ENCODE data around the gene CNTNAP2.
"Not testable (repeated sequence)": the region's sequence is repeated elsewhere in the genome, so short reads cannot be mapped to it uniquely, and the experiment has no call there.

Gene CNTNAP2

DNA sequence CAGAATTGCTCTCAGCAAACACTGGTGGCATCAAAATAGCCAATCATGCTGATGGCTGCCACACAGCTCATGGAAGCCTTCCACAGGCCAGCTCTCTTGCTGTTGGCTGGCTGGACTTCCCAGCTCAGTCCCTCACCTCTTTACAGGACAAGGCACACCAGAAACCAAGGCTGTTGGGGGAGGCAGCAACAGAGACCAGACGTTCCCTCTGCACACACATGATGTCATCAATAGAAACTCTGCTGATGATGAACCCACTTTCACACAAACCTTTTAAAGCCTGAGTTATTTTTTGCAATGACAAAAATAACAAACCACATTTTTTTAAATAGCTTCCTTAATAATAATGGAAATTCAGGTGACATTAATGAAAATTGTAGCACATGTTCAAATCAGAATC is 2173.0 kb downstream of the CNTNAP2 start:
- H3K9me3 Mint-ChIP-seq = no peaks in the 10 kb centered on the region
- no peak overlapping the region for H3K27ac Mint-ChIP-seq
- no peaks in the 10 kb centered on the region for H3K4me1 Mint-ChIP-seq (ENCODE audit: low read depth)
- peaks cover 7% of the 10 kb centered on the region for H3K27me3 Mint-ChIP-seq (ENCODE audit: low read depth)
- no peak for DNase-seq (ENCODE audit: low spot score)
- H3K4me3 Mint-ChIP-seq = no peak overlapping the region
- no peaks in the 10 kb centered on the region for H3K36me3 Mint-ChIP-seq (ENCODE audit: low read depth)

GRCh38 chr7:148290538-148290937 is 2173.9 kb downstream of the CNTNAP2 start:
- H3K27me3 Mint-ChIP-seq (ENCODE audit: low read depth) = peaks cover 7% of the 10 kb centered on the region
- H3K4me3 Mint-ChIP-seq = no peak overlapping the region
- no peak for DNase-seq (ENCODE audit: low spot score)
- no peaks in the 10 kb centered on the region for H3K4me1 Mint-ChIP-seq (ENCODE audit: low read depth)
- H3K36me3 Mint-ChIP-seq (ENCODE audit: low read depth) = no peaks in the 10 kb centered on the region
- H3K27ac Mint-ChIP-seq = no peak overlapping the region
- H3K9me3 Mint-ChIP-seq = no peaks in the 10 kb centered on the region

DNA sequence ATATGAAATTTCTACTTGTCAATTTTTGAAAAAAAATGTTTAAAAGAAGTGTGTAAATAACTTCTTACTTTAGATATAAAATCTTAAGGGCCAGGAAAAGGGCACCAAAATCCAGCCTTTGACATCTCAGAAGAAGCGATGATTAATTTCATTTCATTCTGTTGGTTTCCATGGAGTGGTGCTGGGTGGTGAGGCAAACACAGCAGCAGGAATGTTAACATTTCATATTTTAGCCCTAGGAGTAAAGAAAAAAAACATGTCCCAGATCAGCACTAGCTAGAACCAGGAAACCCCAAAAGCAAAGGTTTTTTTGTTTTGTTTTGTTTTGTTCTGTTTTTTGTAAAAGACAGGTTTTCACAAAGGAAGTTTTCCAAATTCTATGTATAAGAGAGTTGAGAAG is 2175.2 kb downstream of the CNTNAP2 start:
- Mint-ChIP-seq H3K4me1 (ENCODE audit: low read depth) (no peaks in the 10 kb centered on the region), H3K27me3 (ENCODE audit: low read depth) (peaks cover 7% of the 10 kb centered on the region), H3K4me3 (no peak overlapping the region), H3K36me3 (ENCODE audit: low read depth) (no peaks in the 10 kb centered on the region), H3K27ac (no peak overlapping the region), H3K9me3 (no peaks in the 10 kb centered on the region)
- no peak for DNase-seq (ENCODE audit: low spot score)

DNA sequence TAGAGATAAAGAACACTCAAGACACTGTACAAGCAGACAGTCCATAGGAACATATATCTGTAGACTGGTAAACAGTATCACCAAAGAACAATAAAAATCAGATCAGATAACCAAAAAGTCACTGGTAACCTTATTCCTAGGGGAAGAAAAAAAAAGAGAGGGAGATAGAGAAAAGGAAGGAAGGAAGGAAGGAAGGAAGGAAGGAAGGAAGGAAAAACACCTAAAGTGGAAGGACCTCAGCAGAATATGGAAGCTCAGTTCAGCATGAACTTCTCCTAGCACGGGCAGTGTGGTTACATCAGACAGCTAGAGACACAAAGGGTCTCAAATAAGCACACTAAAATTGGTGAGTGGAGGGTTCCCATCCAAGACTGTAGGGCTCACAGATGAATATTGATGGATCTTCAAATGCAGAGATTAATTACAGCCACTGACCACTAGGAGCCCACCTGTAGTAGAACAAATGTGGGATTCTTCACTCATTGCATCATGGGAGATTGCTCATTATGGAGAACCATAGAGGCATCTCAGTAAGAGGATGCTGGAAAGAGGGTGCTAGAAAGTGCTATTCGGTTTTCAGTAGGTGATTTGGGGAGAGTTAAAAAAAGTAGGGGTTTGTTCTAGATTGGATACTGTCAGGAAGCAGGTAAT is 2180.5 kb downstream of the CNTNAP2 start:
- H3K36me3 Mint-ChIP-seq (ENCODE audit: low read depth) = no peaks in the 10 kb centered on the region
- H3K4me3 Mint-ChIP-seq = no peak overlapping the region
- H3K27me3 Mint-ChIP-seq (ENCODE audit: low read depth) = peaks cover 4% of the 10 kb centered on the region
- H3K27ac Mint-ChIP-seq = no peak overlapping the region
- H3K9me3 Mint-ChIP-seq = no peaks in the 10 kb centered on the region
- no peaks in the 10 kb centered on the region for H3K4me1 Mint-ChIP-seq (ENCODE audit: low read depth)
- DNase-seq (ENCODE audit: low spot score) = no peak

DNA sequence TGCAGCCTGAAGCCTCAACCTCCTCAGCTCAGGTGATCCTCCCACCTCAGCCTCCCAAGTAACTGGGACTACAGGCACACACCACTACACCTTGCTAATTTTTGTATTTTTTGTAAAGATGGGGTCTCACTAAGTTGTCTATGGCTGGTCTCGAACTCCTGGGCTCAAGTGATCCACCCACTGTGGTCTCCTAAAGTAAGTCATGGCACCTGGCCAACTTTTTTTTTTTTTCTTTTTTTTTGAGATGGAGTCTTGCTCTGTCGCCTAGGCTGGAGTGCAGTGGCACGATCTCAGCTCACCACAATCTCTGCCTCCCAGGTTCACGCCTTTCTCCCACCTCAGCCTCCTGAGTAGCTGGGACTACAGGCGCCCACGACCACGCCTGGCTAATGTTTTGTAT is 2182.2 kb downstream of the CNTNAP2 start:
- not testable (repeated sequence) for H3K27me3 Mint-ChIP-seq (ENCODE audit: low read depth); H3K9me3 Mint-ChIP-seq; H3K4me3 Mint-ChIP-seq

GRCh38 chr7:148299350-148300276 is 2183.0 kb downstream of the CNTNAP2 start:
- no peak overlapping the region for H3K4me3 Mint-ChIP-seq
- H3K27ac Mint-ChIP-seq = no peak overlapping the region
- H3K9me3 Mint-ChIP-seq = no peaks in the 10 kb centered on the region
- peaks cover under 1% of the 10 kb centered on the region for H3K27me3 Mint-ChIP-seq (ENCODE audit: low read depth)
- H3K36me3 Mint-ChIP-seq (ENCODE audit: low read depth) = no peaks in the 10 kb centered on the region
- no peaks in the 10 kb centered on the region for H3K4me1 Mint-ChIP-seq (ENCODE audit: low read depth)
- no peak for DNase-seq (ENCODE audit: low spot score)

More for the DNA sequence above, 2182.2 kb downstream of the CNTNAP2 start:
- not testable (repeated sequence) for H3K36me3 Mint-ChIP-seq (ENCODE audit: low read depth); DNase-seq (ENCODE audit: low spot score); H3K27ac Mint-ChIP-seq; H3K4me1 Mint-ChIP-seq (ENCODE audit: low read depth)

- not testable (repeated sequence) for H3K27ac Mint-ChIP-seq; H3K9me3 Mint-ChIP-seq; H3K4me3 Mint-ChIP-seq; DNase-seq (ENCODE audit: low spot score); H3K36me3 Mint-ChIP-seq (ENCODE audit: low read depth); H3K27me3 Mint-ChIP-seq (ENCODE audit: low read depth); H3K4me1 Mint-ChIP-seq (ENCODE audit: low read depth)
Observed at GRCh38 chr7:148302436-148302835, 2185.8 kb downstream of the CNTNAP2 start.

- H3K4me3 Mint-ChIP-seq = no peak overlapping the region
- no peaks in the 10 kb centered on the region for H3K36me3 Mint-ChIP-seq (ENCODE audit: low read depth)
- H3K9me3 Mint-ChIP-seq = no peaks in the 10 kb centered on the region
- H3K27ac Mint-ChIP-seq = no peak overlapping the region
- H3K27me3 Mint-ChIP-seq (ENCODE audit: low read depth) = peaks cover 4% of the 10 kb centered on the region
- DNase-seq (ENCODE audit: low spot score) = no peak
- no peaks in the 10 kb centered on the region for H3K4me1 Mint-ChIP-seq (ENCODE audit: low read depth)
Observed at GRCh38 chr7:148303295-148304082, 2186.9 kb downstream of the CNTNAP2 start.

DNA sequence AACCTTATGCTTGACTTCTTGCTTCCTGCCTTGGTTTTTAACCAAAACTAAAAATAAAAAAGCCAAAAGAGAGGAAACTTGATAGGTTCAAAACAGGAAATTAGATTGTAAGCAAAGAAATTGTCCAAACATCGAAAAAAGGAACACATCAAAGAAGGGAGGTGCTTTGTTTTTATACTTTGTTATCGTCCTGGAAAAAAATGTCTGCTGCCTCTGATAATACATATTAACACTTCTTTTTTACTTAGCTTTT is 2187.4 kb downstream of the CNTNAP2 start:
- no peaks in the 10 kb centered on the region for H3K9me3 Mint-ChIP-seq
- H3K27me3 Mint-ChIP-seq (ENCODE audit: low read depth) = peaks cover 4% of the 10 kb centered on the region
- no peaks in the 10 kb centered on the region for H3K4me1 Mint-ChIP-seq (ENCODE audit: low read depth)
- DNase-seq (ENCODE audit: low spot score) = no peak
- no peaks in the 10 kb centered on the region for H3K36me3 Mint-ChIP-seq (ENCODE audit: low read depth)
- H3K27ac Mint-ChIP-seq = no peak overlapping the region
- H3K4me3 Mint-ChIP-seq = no peak overlapping the region

DNA sequence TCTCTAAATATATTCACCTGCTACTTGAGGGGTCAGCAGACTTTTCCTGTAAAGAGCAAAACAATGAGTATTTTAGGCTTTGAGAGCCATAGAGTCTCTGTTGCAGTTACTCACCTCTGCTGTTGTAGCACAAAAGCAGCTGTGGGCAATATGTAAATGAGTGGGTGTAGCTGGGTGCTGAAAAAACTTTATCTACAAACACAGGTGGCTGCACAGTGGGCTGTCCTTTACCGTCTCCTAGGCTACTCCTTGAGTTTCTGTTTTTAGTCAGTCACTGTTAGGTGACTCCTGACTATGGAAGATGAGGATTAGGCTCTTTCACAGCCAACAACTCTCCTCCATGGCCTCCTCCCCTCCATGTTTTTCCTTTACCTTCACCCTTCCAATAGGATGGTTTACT is 2187.9 kb downstream of the CNTNAP2 start:
- Mint-ChIP-seq H3K36me3 (ENCODE audit: low read depth) (no peaks in the 10 kb centered on the region), H3K27ac (no peak overlapping the region), H3K4me1 (ENCODE audit: low read depth) (no peaks in the 10 kb centered on the region), H3K9me3 (no peaks in the 10 kb centered on the region), H3K4me3 (no peak overlapping the region), H3K27me3 (ENCODE audit: low read depth) (peaks cover 4% of the 10 kb centered on the region)
- no peak for DNase-seq (ENCODE audit: low spot score)

DNA sequence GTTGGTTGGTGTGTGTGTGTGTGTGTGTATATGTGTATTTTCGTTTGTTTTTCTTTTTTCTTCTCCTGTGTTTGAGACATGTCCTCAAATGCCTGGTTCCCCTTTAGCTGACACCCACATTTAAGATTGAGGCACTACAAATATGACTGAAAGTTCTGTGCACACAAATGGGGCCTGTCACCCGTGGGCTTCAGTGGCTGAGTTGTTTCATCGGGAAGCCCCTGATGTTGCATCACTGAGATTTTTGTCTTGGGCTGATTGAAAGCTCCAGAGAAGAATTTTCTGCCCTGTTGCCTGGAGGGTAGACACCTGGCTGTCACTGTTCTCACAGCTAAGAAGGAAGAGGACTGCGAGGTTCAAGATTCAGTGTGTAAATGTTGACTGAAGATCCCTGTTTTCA is 2190.2 kb downstream of the CNTNAP2 start:
- H3K4me3 Mint-ChIP-seq = no peak overlapping the region
- peaks cover 4% of the 10 kb centered on the region for H3K27me3 Mint-ChIP-seq (ENCODE audit: low read depth)
- DNase-seq (ENCODE audit: low spot score) = no peak
- no peaks in the 10 kb centered on the region for H3K36me3 Mint-ChIP-seq (ENCODE audit: low read depth)
- H3K4me1 Mint-ChIP-seq (ENCODE audit: low read depth) = no peaks in the 10 kb centered on the region
- no peaks in the 10 kb centered on the region for H3K9me3 Mint-ChIP-seq
- no peak overlapping the region for H3K27ac Mint-ChIP-seq

- Mint-ChIP-seq H3K27me3 (ENCODE audit: low read depth) (no peaks in the 10 kb centered on the region), H3K9me3 (no peaks in the 10 kb centered on the region), H3K4me3 (no peak overlapping the region), H3K36me3 (ENCODE audit: low read depth) (no peaks in the 10 kb centered on the region), H3K4me1 (ENCODE audit: low read depth) (no peaks in the 10 kb centered on the region), H3K27ac (no peak overlapping the region)
- no peak for DNase-seq (ENCODE audit: low spot score)
Observed at GRCh38 chr7:148318102-148318811, 2201.7 kb downstream of the CNTNAP2 start.

- Mint-ChIP-seq H3K4me3 (no peak overlapping the region), H3K36me3 (ENCODE audit: low read depth) (no peaks in the 10 kb centered on the region), H3K27me3 (ENCODE audit: low read depth) (no peaks in the 10 kb centered on the region), H3K9me3 (no peaks in the 10 kb centered on the region), H3K27ac (no peak overlapping the region), H3K4me1 (ENCODE audit: low read depth) (no peaks in the 10 kb centered on the region)
- no peak for DNase-seq (ENCODE audit: low spot score)
Observed at GRCh38 chr7:148318838-148319237, 2202.2 kb downstream of the CNTNAP2 start.
